HEK293 (cell line): ENCODE data around the gene SS18L1.

Experiments
- CTCF ChIA-PET: fragments of 350-600 bp; formaldehyde crosslinking; extraction: SDS; loops from one replicate; lab custom pipeline; 2021; ENCODE audit warnings: antibody characterized with exemption; lab: Yijun Ruan, JAX
- POLR2A ChIA-PET: fragments of 300-600 bp; formaldehyde crosslinking; extraction: SDS; loops from one replicate; lab custom pipeline; 2020; ENCODE audit warnings: antibody characterized with exemption, inconsistent platforms; lab: Yijun Ruan, JAX
- H3K27ac ChIP-seq: fragments of 200-500 bp; sonication (Bioruptor generic); 2 replicates; pipeline ENCODE4 v1.5.1; 2014; ENCODE audit warnings: low read depth, low read length, control low read depth, inconsistent platforms; ENCODE audit errors: extremely low read depth
- H3K36me3 ChIP-seq, 2 experiments: fragments of 200-500 bp in 1 of 2; sonication (Bioruptor generic) in 1 of 2; 1 replicate in 1 of 2; 2 replicates in 1 of 2; pipeline ENCODE4 v1.5.1; 2014 to 2017; ENCODE audit warnings: inconsistent platforms in 2 of 2, low read length in 2 of 2; ENCODE audit not compliant: control insufficient read depth in 2 of 2, insufficient read depth in 1 of 2
- H3K4me1 ChIP-seq: fragments of 200-500 bp; sonication (Bioruptor generic); 2 replicates; pipeline ENCODE4 v1.5.1; 2014; ENCODE audit warnings: mild to moderate bottlenecking, low read length, inconsistent platforms; ENCODE audit not compliant: control insufficient read depth, insufficient read depth
- H3K4me3 ChIP-seq: 2 replicates; pipeline ENCODE4 v1.5.1; 2011; ENCODE audit warnings: low read depth, mild to moderate bottlenecking, control low read depth, low read length, moderate library complexity
- H3K9me3 ChIP-seq: fragments of 200-500 bp; sonication (Bioruptor generic); 2 replicates; pipeline ENCODE4 v1.5.1; 2014; ENCODE audit warnings: low read depth, low read length, inconsistent platforms; ENCODE audit not compliant: control insufficient read depth, insufficient read depth
- BCL11B ChIP-seq: fragments of 450-650 bp; formaldehyde crosslinking; IDR thresholded peaks from 2 replicates; pipeline ENCODE4 v1.5.1; 2016; ENCODE audit warnings: low read depth, missing biosample characterization, missing genetic modification characterization
- BCL6B ChIP-seq: fragments of 450-650 bp; formaldehyde crosslinking; IDR thresholded peaks from 2 replicates; pipeline ENCODE4 v1.5.1; 2017; ENCODE audit warnings: missing biosample characterization, missing genetic modification characterization
- ELK4 ChIP-seq: IDR thresholded peaks from 2 replicates; pipeline ENCODE4 v1.6.1; 2011; ENCODE audit warnings: mild to moderate bottlenecking, low read depth, low read length, borderline replicate concordance
- HIC1 ChIP-seq: fragments of 450-650 bp; formaldehyde crosslinking; IDR thresholded peaks from 2 replicates; pipeline ENCODE4 v1.5.1; 2016; ENCODE audit warnings: missing biosample characterization, missing genetic modification characterization
- KLF16 ChIP-seq: fragments of 450-650 bp; formaldehyde crosslinking; IDR thresholded peaks from 2 replicates; pipeline ENCODE4 v1.5.1; 2017; ENCODE audit warnings: missing biosample characterization, missing genetic modification characterization
- KLF17 ChIP-seq: fragments of 450-650 bp; formaldehyde crosslinking; IDR thresholded peaks from 2 replicates; pipeline ENCODE4 v1.5.1; 2016; ENCODE audit warnings: missing biosample characterization, missing genetic modification characterization
- MZF1 ChIP-seq: fragments of 450-650 bp; formaldehyde crosslinking; IDR thresholded peaks from 2 replicates; pipeline ENCODE4 v1.5.1; 2017; ENCODE audit warnings: missing biosample characterization, missing genetic modification characterization, borderline replicate concordance
- TCF7L2 ChIP-seq: IDR thresholded peaks from 2 replicates; pipeline ENCODE4 v1.6.1; 2011; ENCODE audit warnings: low read depth, mild to moderate bottlenecking, inconsistent platforms, low read length, moderate library complexity, borderline replicate concordance
- YY2 ChIP-seq: fragments of 450-650 bp; formaldehyde crosslinking; IDR thresholded peaks from 2 replicates; pipeline ENCODE4 v1.5.1; 2016; ENCODE audit warnings: missing biosample characterization, missing genetic modification characterization
- ZBTB6 ChIP-seq: fragments of 450-650 bp; formaldehyde crosslinking; IDR thresholded peaks from 2 replicates; pipeline ENCODE4 v1.5.1; 2017; ENCODE audit warnings: missing biosample characterization, missing genetic modification characterization
- ZNF112 ChIP-seq: fragments of 450-650 bp; formaldehyde crosslinking; IDR thresholded peaks from 2 replicates; pipeline ENCODE4 v1.5.0; 2017; ENCODE audit warnings: missing biosample characterization, missing genetic modification characterization
- ZNF140 ChIP-seq: fragments of 450-650 bp; formaldehyde crosslinking; IDR thresholded peaks from 2 replicates; pipeline ENCODE4 v1.5.1; 2016; ENCODE audit warnings: missing biosample characterization, missing genetic modification characterization
- ZNF174 ChIP-seq: fragments of 450-650 bp; formaldehyde crosslinking; IDR thresholded peaks from 2 replicates; pipeline ENCODE4 v1.5.0; 2017; ENCODE audit warnings: missing biosample characterization, mild to moderate bottlenecking, missing genetic modification characterization
- ZNF214 ChIP-seq: fragments of 450-650 bp; formaldehyde crosslinking; IDR thresholded peaks from 2 replicates; pipeline ENCODE4 v1.5.1; 2017; ENCODE audit warnings: missing biosample characterization, mild to moderate bottlenecking, missing genetic modification characterization, borderline replicate concordance
- ZNF223 ChIP-seq: fragments of 450-650 bp; formaldehyde crosslinking; IDR thresholded peaks from 2 replicates; pipeline ENCODE4 v1.5.1; 2016; ENCODE audit warnings: missing biosample characterization, missing genetic modification characterization
- ZNF341 ChIP-seq: fragments of 450-650 bp; formaldehyde crosslinking; IDR thresholded peaks from 2 replicates; pipeline ENCODE4; 2016; ENCODE audit warnings: low read depth, missing biosample characterization, missing genetic modification characterization
- ZNF366 ChIP-seq: fragments of 450-650 bp; formaldehyde crosslinking; conservative IDR thresholded peaks from 2 replicates; pipeline ENCODE4 v1.5.1; 2016; ENCODE audit warnings: missing biosample characterization, missing genetic modification characterization
- ZNF391 ChIP-seq: fragments of 450-650 bp; formaldehyde crosslinking; IDR thresholded peaks from 2 replicates; pipeline ENCODE4 v1.5.1; 2016; ENCODE audit warnings: low read depth, missing biosample characterization, missing genetic modification characterization, borderline replicate concordance
- ZNF404 ChIP-seq: fragments of 450-650 bp; formaldehyde crosslinking; IDR thresholded peaks from 2 replicates; pipeline ENCODE4 v1.5.1; 2017; ENCODE audit warnings: missing biosample characterization, missing genetic modification characterization
- ZNF510 ChIP-seq: fragments of 450-650 bp; formaldehyde crosslinking; IDR thresholded peaks from 2 replicates; pipeline ENCODE4 v1.5.1; 2018; ENCODE audit warnings: mild to moderate bottlenecking, missing genetic modification characterization, missing biosample characterization; ENCODE audit not compliant: insufficient replicate concordance
- ZNF521 ChIP-seq: fragments of 450-650 bp; formaldehyde crosslinking; IDR thresholded peaks from 2 replicates; pipeline ENCODE4 v1.5.1; 2017; ENCODE audit warnings: missing biosample characterization, mild to moderate bottlenecking, missing genetic modification characterization
- ZNF549 ChIP-seq: fragments of 450-650 bp; IDR thresholded peaks from 2 replicates; pipeline ENCODE4 v1.5.1; 2018; ENCODE audit warnings: missing biosample characterization, missing genetic modification characterization, mild to moderate bottlenecking, inconsistent platforms, moderate library complexity
- ZNF555 ChIP-seq: fragments of 450-650 bp; formaldehyde crosslinking; conservative IDR thresholded peaks from 2 replicates; pipeline ENCODE4 v1.5.1; 2017; ENCODE audit warnings: missing biosample characterization, mild to moderate bottlenecking, missing genetic modification characterization, inconsistent platforms
- ZNF558 ChIP-seq: fragments of 450-650 bp; formaldehyde crosslinking; IDR thresholded peaks from 2 replicates; pipeline ENCODE4 v1.5.1; 2016; ENCODE audit warnings: missing biosample characterization, missing genetic modification characterization
- ZNF571 ChIP-seq: fragments of 450-650 bp; formaldehyde crosslinking; IDR thresholded peaks from 2 replicates; pipeline ENCODE4 v1.5.0; 2017; ENCODE audit warnings: missing biosample characterization, missing genetic modification characterization
- ZNF585B ChIP-seq: fragments of 450-650 bp; formaldehyde crosslinking; IDR thresholded peaks from 2 replicates; pipeline ENCODE4 v1.5.1; 2016; ENCODE audit warnings: missing biosample characterization, missing genetic modification characterization
- ZNF629 ChIP-seq: fragments of 450-650 bp; formaldehyde crosslinking; IDR thresholded peaks from 2 replicates; pipeline ENCODE4 v1.5.1; 2017; ENCODE audit warnings: missing biosample characterization, missing genetic modification characterization
- ZNF654 ChIP-seq: fragments of 450-650 bp; formaldehyde crosslinking; IDR thresholded peaks from 2 replicates; pipeline ENCODE4 v1.5.1; 2016; ENCODE audit warnings: low read depth, missing biosample characterization, missing genetic modification characterization
- ZNF670 ChIP-seq: fragments of 450-650 bp; formaldehyde crosslinking; IDR thresholded peaks from 2 replicates; pipeline ENCODE4 v1.5.1; 2016; ENCODE audit warnings: missing biosample characterization, missing genetic modification characterization, low read depth
- TF ChIP-seq, protein P1 (sequence below): fragments of 450-650 bp; formaldehyde crosslinking; IDR thresholded peaks from 2 replicates; pipeline ENCODE4 v1.5.1; 2016; ENCODE audit warnings: missing biosample characterization, missing genetic modification characterization

SS18L1 gene

DNA sequence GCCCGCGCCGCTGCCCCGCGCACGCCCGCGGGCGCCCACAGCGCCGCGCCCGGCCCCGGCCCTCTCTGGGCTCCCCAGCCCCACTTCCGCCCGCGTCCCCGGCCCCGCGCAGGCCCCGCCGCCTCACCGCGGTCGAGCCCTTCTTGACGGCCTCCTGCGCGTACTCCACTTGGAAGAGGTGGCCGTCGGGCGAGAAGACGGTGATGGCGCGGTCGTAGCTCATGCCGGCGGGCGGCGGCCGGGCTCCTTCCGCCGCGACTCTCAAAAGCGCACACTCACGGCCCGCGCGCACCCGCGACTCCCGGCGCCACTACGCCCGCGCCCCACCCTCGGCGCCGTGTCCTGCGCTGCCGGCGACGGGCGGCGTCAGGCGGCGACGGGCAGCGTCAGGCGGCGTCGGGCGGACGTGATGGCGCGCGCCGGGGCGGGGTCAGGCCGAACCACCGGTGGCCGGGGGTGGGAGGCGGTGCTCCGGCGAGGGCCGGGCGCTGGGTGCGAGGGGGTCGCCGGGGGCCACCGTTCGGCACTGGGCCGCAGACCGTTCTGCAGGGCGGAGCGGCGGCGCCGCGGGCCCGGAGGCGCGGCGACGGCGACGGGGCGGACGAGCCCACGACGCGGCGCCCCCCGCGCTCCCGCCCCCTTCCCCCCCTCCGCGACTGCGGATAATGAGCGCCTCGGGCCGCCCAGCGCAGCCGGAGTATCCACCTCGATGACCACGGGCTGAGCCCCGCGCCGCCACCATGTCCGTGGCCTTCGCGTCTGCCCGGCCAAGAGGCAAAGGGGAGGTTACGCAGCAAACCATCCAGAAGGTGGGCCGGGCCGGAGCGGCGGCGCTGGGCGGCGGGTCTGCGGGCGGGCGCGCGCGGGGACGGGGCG, at the start of gene SS18L1, which contains the start of gene PSMA7:
SS18L1 (plus strand) TSS at position 689 of the 876 bp plus-strand sequence; CDS start at position 741, 52 bp downstream.
PSMA7 (minus strand) TSS at position 314 of the 876 bp plus-strand sequence; CDS start at position 223, 91 bp downstream.
- Histone ChIP-seq H3K27ac (peak within 1 kb of the TSS; percentile 84), H3K4me3 (peak within 1 kb of the TSS; percentile 89), H3K4me1 (no peaks in the 10 kb centered on the region), H3K36me3 (peaks cover 4 to 48% of the 10 kb centered on the region in 2 experiments; a peak in 2 of 3 replicates), H3K9me3 (no peaks in the 10 kb centered on the region)
- ChIA-PET POLR2A (interaction anchor here (1.0 to 1.5 kb wide), 3 partner anchors 39 to 132 kb away, joined by 3 to 6 read pairs (median 4); partner anchors contain the start of gene MTG2), CTCF (no interaction called here)
- TF ChIP-seq BCL11B (tag by site-specific recombination) = no peak
- TF ChIP-seq ZNF670 (tag by site-specific recombination) = no peak
- TF ChIP-seq ZNF558 (tag by site-specific recombination) = no peak
- no peak for TF ChIP-seq ZNF404 (tag by site-specific recombination)
- no peak for TF ChIP-seq MZF1 (tag by site-specific recombination)
- TF ChIP-seq KLF17 (tag by site-specific recombination) = 0 out of 2 replicates have a peak, but pooled peaks have one; percentile 39
- no peak for TF ChIP-seq ZNF654 (tag by site-specific recombination)
- TF ChIP-seq ZNF571 (tag by site-specific recombination) = no peak
- TF ChIP-seq ZNF223 (tag by site-specific recombination) = no peak
- TF ChIP-seq BCL6B = no peak
- TF ChIP-seq ZNF510 (tag by site-specific recombination) = no peak
- TF ChIP-seq HIC1 (tag by site-specific recombination) = no peak
- TF ChIP-seq ZNF112 (tag by site-specific recombination) = no peak
- no peak for TF ChIP-seq ZNF214
- TF ChIP-seq ELK4 = no peak
- TF ChIP-seq ZNF521 (tag by site-specific recombination) = no peak
- TF ChIP-seq, protein P1, sequence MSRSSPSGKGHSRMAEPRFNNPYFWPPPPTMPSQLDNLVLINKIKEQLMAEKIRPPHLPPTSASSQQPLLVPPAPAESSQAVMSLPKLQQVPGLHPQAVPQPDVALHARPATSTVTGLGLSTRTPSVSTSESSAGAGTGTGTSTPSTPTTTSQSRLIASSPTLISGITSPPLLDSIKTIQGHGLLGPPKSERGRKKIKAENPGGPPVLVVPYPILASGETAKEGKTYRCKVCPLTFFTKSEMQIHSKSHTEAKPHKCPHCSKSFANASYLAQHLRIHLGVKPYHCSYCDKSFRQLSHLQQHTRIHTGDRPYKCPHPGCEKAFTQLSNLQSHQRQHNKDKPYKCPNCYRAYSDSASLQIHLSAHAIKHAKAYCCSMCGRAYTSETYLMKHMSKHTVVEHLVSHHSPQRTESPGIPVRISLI = no peak
- TF ChIP-seq ZNF391 (tag by site-specific recombination) = no peak
- TF ChIP-seq ZNF341 (tag by site-specific recombination) = no peak
- TF ChIP-seq ZNF174 (tag by site-specific recombination) = no peak
- no peak for TF ChIP-seq ZBTB6
- TF ChIP-seq KLF16 (tag by site-specific recombination) = peak; percentile 62
- no peak for TF ChIP-seq YY2 (tag by site-specific recombination)
- no peak for TF ChIP-seq ZNF140
- no peak for TF ChIP-seq TCF7L2
- no peak for TF ChIP-seq ZNF366
- TF ChIP-seq ZNF555 (tag by site-specific recombination) = no peak
- no peak for TF ChIP-seq ZNF549 (tag by site-specific recombination)
- no peak for TF ChIP-seq ZNF585B
- TF ChIP-seq ZNF629 (tag by site-specific recombination) = no peak
